GM12801 (cell line): ENCODE results near the gene CLECL1.

Experiments
- CTCF ChIP-seq: IDR thresholded peaks from one replicate; pipeline ENCODE4 v1.5.1; 2011; ENCODE audit warnings: control low read depth; ENCODE audit not compliant: insufficient read length; ENCODE audit errors: extremely low read depth

Gene CLECL1

GRCh38 chr12:9727813-9728212 is 5.1 kb downstream of the CLECL1 start:
- no peak for TF ChIP-seq CTCF

- TF ChIP-seq CTCF = no peak
Measured at GRCh38 chr12:9725213-9725870, 7.6 kb downstream of the CLECL1 start.

- TF ChIP-seq CTCF = no peak
Measured at GRCh38 chr12:9724023-9724422, 8.9 kb downstream of the CLECL1 start.

GRCh38 chr12:9721394-9722092 is 11.4 kb downstream of the CLECL1 start:
- no peak for TF ChIP-seq CTCF

GRCh38 chr12:9719790-9720189 is 13.1 kb downstream of the CLECL1 start:
- no peak for TF ChIP-seq CTCF

- no peak for TF ChIP-seq CTCF
Measured at GRCh38 chr12:9718968-9719367, 13.9 kb downstream of the CLECL1 start.

- TF ChIP-seq CTCF = no peak
Measured at GRCh38 chr12:9717070-9717925, 15.6 kb downstream of the CLECL1 start.
